Endodermal cell (in vitro differentiated cells): Measurements from ENCODE around the gene INHBE. TPM values are rescaled to one million over a fixed set of nuclear protein-coding genes. Genes with fewer than 3 reads are reported as not detected.
"Not testable (repeated sequence)": the region's sequence is repeated elsewhere in the genome, so short reads cannot be mapped to it uniquely, and the experiment has no call there.

Experiments used
- DNase-seq: peaks from one replicate; pipeline ENCODE4 v3.0.0-alpha.2; 2017
- H3K27ac ChIP-seq: 2 replicates; pipeline ENCODE4 v1.5.1; 2013; ENCODE audit warnings: mild to moderate bottlenecking, low read depth, low read length, moderate library complexity
- H3K27me3 ChIP-seq: 2 replicates; pipeline ENCODE4 v1.6.1; 2013; ENCODE audit warnings: mild to moderate bottlenecking, low read length, moderate library complexity; ENCODE audit not compliant: insufficient read depth, control insufficient read depth, poor library complexity, severe bottlenecking
- H3K36me3 ChIP-seq: 2 replicates; pipeline ENCODE4 v1.7.0; 2013; ENCODE audit warnings: mild to moderate bottlenecking, low read length, moderate library complexity; ENCODE audit not compliant: control insufficient read depth, insufficient read depth
- H3K4me1 ChIP-seq: one replicate; pipeline ENCODE4 v1.7.0; 2013; ENCODE audit warnings: low read length; ENCODE audit not compliant: control insufficient read depth, insufficient read depth
- H3K4me3 ChIP-seq: 2 replicates; pipeline ENCODE4 v1.5.1; 2013; ENCODE audit warnings: mild to moderate bottlenecking, low read length, moderate library complexity
- H3K9ac ChIP-seq: 2 replicates; pipeline ENCODE4 v1.6.1; 2013; ENCODE audit warnings: mild to moderate bottlenecking, low read length, moderate library complexity; ENCODE audit not compliant: poor library complexity, severe bottlenecking; ENCODE audit errors: extremely low read depth
- H3K9me3 ChIP-seq: 2 replicates; pipeline ENCODE4 v1.6.1; 2013; ENCODE audit warnings: mild to moderate bottlenecking, low read length, moderate library complexity; ENCODE audit not compliant: control insufficient read depth
- H3K27ac Mint-ChIP-seq: 2 replicates; pipeline ENCODE4 v1.8.0; 2020; ENCODE audit warnings: mixed read lengths
- H3K27me3 Mint-ChIP-seq: 2 replicates; pipeline ENCODE4 v1.8.0; 2021; ENCODE audit warnings: mild to moderate bottlenecking, mixed read lengths; ENCODE audit not compliant: insufficient read depth
- H3K36me3 Mint-ChIP-seq: 2 replicates; pipeline ENCODE4 v1.8.0; 2020; ENCODE audit warnings: low read depth, mixed read lengths
- H3K4me1 Mint-ChIP-seq: 2 replicates; pipeline ENCODE4 v1.8.0; 2020; ENCODE audit warnings: mixed read lengths
- H3K4me3 Mint-ChIP-seq: 2 replicates; pipeline ENCODE4 v1.8.0; 2020; ENCODE audit warnings: mild to moderate bottlenecking, moderate library complexity, mixed read lengths
- H3K9me3 Mint-ChIP-seq: 2 replicates; pipeline ENCODE4 v1.8.0; 2020; ENCODE audit warnings: mild to moderate bottlenecking, mixed read lengths
- WGBS, 2 experiments: methylation state at CpG; one replicate each; pipeline versions ENCODE4 v1.1.5 to v1.1.7; 2013; ENCODE audit warnings: missing lambda C conversion rate in 2 of 2, mixed read lengths in 1 of 2; ENCODE audit not compliant: insufficient coverage in 1 of 2, insufficient read length in 1 of 2; 5-methylcytosine and 5-hydroxymethylcytosine counted together
- total RNA-seq, 2 donors: library from RNA; stranded (reverse); fragmentation: NEBNext Ultra II Directional in 1 of 2; extraction: Animal tissue kit (Norgen Biotek cat#: 25700) in 1 of 2; gene quantifications; 2 replicates in 1 of 2; 3 replicates in 1 of 2; pipeline ENCODE4 v1.2.1, GENCODE V29; 2021
- TF ChIP-seq, protein P1 (sequence below): fragments of 200-600 bp; sonication (generic); conservative IDR thresholded peaks from 2 replicates; pipeline ENCODE4 v1.5.0; 2021; ENCODE audit warnings: antibody characterized with exemption, mild to moderate bottlenecking

The INHBE gene
- total RNA-seq, 2 donors from 2014 or later, result 0.24 to 0.29 TPM

- Mint-ChIP-seq H3K4me1 (peaks cover 5% of the 10 kb centered on the region), H3K4me3 (no peak overlapping the region), H3K27me3 (no peaks in the 10 kb centered on the region), H3K9me3 (no peaks in the 10 kb centered on the region), H3K27ac (peak overlapping the region; percentile 14), H3K36me3 (peaks cover 15% of the 10 kb centered on the region)
- TF ChIP-seq, protein P1, sequence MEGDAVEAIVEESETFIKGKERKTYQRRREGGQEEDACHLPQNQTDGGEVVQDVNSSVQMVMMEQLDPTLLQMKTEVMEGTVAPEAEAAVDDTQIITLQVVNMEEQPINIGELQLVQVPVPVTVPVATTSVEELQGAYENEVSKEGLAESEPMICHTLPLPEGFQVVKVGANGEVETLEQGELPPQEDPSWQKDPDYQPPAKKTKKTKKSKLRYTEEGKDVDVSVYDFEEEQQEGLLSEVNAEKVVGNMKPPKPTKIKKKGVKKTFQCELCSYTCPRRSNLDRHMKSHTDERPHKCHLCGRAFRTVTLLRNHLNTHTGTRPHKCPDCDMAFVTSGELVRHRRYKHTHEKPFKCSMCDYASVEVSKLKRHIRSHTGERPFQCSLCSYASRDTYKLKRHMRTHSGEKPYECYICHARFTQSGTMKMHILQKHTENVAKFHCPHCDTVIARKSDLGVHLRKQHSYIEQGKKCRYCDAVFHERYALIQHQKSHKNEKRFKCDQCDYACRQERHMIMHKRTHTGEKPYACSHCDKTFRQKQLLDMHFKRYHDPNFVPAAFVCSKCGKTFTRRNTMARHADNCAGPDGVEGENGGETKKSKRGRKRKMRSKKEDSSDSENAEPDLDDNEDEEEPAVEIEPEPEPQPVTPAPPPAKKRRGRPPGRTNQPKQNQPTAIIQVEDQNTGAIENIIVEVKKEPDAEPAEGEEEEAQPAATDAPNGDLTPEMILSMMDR, result no peak
- H3K4me1 ChIP-seq, result no peaks in the 10 kb centered on the region
- H3K27me3 ChIP-seq, result no peaks in the 10 kb centered on the region
- no peak overlapping the region for H3K9ac ChIP-seq
- 85 to 94% methylated on average over 2 of the region's 2 CpGs for WGBS, 2 experiments
- no peak for DNase-seq
- H3K4me3 ChIP-seq, result no peak overlapping the region
- H3K36me3 ChIP-seq, result peaks cover 6% of the 10 kb centered on the region
- H3K27ac ChIP-seq, result no peak overlapping the region
- H3K9me3 ChIP-seq, result no peaks in the 10 kb centered on the region
These were observed 35.6 kb upstream of the INHBE start for GRCh38 chr12:57419495-57419894.

- Histone ChIP-seq H3K9ac (no peak overlapping the region), H3K9me3 (no peaks in the 10 kb centered on the region), H3K36me3 (peaks cover 6% of the 10 kb centered on the region), H3K4me3 (no peak overlapping the region), H3K27ac (no peak overlapping the region), H3K4me1 (no peaks in the 10 kb centered on the region), H3K27me3 (no peaks in the 10 kb centered on the region)
- 95% methylated on average over 5 of the region's 5 CpGs for WGBS, 2 experiments
- Mint-ChIP-seq H3K9me3 (no peaks in the 10 kb centered on the region), H3K4me3 (no peak overlapping the region), H3K27ac (no peak overlapping the region), H3K4me1 (peaks cover 5% of the 10 kb centered on the region), H3K27me3 (no peaks in the 10 kb centered on the region), H3K36me3 (peaks cover 20% of the 10 kb centered on the region)
- DNase-seq, result no peak
- TF ChIP-seq, protein P1, result no peak
These were observed 34.6 kb upstream of the INHBE start for GRCh38 chr12:57420482-57420881.

DNA sequence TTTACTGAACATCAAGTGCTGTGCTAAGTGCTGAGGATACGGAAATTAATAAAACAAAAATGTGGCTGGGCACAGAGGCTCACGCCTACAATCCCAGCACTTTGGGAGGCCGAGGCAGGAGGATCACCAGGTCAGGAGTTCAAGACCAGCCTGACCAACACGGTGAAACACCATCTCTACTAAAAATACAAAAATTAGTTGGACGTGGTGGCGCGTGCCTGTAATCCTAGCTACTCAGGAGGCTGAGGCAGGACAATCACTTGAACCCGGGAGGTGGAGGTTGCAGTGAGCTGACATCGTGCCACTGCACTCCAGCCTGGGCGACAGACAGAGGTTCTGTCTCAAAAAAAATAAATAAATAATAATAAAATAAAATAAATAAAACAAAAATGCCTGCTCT, 28.2 kb upstream of the INHBE start:
- not testable (repeated sequence) for H3K4me3 Mint-ChIP-seq

DNA sequence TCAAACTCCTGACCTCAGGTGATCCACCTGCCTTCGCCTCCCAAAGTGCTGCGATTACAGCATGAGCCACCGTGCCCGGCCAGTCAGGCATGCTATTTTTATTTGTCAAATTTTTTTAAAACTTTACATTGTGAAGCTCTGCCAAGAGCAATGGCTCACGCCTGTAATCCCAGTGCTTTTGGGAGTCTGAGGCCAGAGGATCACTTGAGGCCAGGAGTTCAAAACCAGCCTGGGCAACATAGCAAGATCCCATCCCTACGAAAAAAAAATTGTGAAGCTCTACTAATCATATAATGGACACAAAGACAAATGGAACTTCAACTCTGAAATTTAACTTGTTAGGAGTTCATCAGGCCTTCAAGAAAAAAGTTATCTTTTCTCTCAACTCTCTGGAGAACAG, 26.1 kb upstream of the INHBE start:
- Mint-ChIP-seq H3K36me3 (peaks cover 17% of the 10 kb centered on the region), H3K4me3 (peak overlapping the region; percentile 80), H3K27me3 (no peaks in the 10 kb centered on the region), H3K9me3 (no peaks in the 10 kb centered on the region), H3K27ac (peak overlapping the region; percentile 79), H3K4me1 (peaks cover 16% of the 10 kb centered on the region)
- 90 to 100% methylated on average over 5 to 6 of the region's 6 CpGs for WGBS, 2 experiments
- H3K27ac ChIP-seq, result no peak overlapping the region
- H3K36me3 ChIP-seq, result no peaks in the 10 kb centered on the region
- DNase-seq, result peak; percentile 43
- H3K9me3 ChIP-seq, result no peaks in the 10 kb centered on the region
- no peak overlapping the region for H3K9ac ChIP-seq
- H3K4me1 ChIP-seq, result no peaks in the 10 kb centered on the region
- H3K4me3 ChIP-seq, result no peak overlapping the region
- TF ChIP-seq, protein P1, result no peak
- no peaks in the 10 kb centered on the region for H3K27me3 ChIP-seq

More for the DNA sequence above, 28.2 kb upstream of the INHBE start:
- H3K27ac ChIP-seq, H3K9me3 ChIP-seq, H3K27ac Mint-ChIP-seq, H3K27me3 ChIP-seq, H3K4me3 ChIP-seq, H3K9ac ChIP-seq, H3K36me3 ChIP-seq, H3K27me3 Mint-ChIP-seq, H3K4me1 ChIP-seq, H3K9me3 Mint-ChIP-seq: not testable (repeated sequence)
- Mint-ChIP-seq H3K36me3 (peaks cover 30% of the 10 kb centered on the region), H3K4me1 (peaks cover 16% of the 10 kb centered on the region)
- DNase-seq, result peak; percentile 11
- WGBS, 2 experiments, result 91 to 95% methylated on average over 8 to 9 of the region's 10 CpGs
